IMR-90 (cell line): ENCODE data around the gene OR52B2. TPM values are rescaled to one million over a fixed set of nuclear protein-coding genes. Genes with fewer than 3 reads are reported as not detected.

Source experiments
- ATAC-seq: fragments of 200-7000 bp; cut with Tn5 transposase; 2 replicates; pipeline ENCODE4 v1.9.1; 2020; ENCODE audit warnings: low read depth, mild to moderate bottlenecking, moderate library complexity
- BruUV-seq: library from RNA; stranded (reverse); fragments of 400-500 nt; replicated peaks from 2 replicates; lab custom pipeline; 2021; lab: Mats Ljungman, UMichigan
- CTCF ChIA-PET: fragments of 300-600 bp; formaldehyde crosslinking; extraction: SDS; loops from one replicate; lab custom pipeline; 2021; ENCODE audit warnings: antibody characterized with exemption; lab: Yijun Ruan, JAX
- POLR2A ChIA-PET: fragments of 300-600 bp; sonication (Branson Sonifier 250); formaldehyde crosslinking; loops from one replicate; lab custom pipeline; 2022; ENCODE audit warnings: antibody characterized with exemption; ENCODE audit not compliant: unreplicated experiment; lab: Charles Lee
- DNase-seq: peaks from one replicate; pipeline ENCODE4 v3.0.0; 2013
- H2AFZ ChIP-seq: replicated peaks from 2 replicates; pipeline ENCODE3; 2013; ENCODE audit warnings: low read length, mild to moderate bottlenecking; ENCODE audit not compliant: poor library complexity
- H2AK5ac ChIP-seq: 2 replicates; pipeline ENCODE4 v1.6.1; 2013; ENCODE audit warnings: low read depth, low read length, inconsistent platforms
- H2AK9ac ChIP-seq: replicated peaks from 2 replicates; pipeline ENCODE3; 2013; ENCODE audit warnings: mild to moderate bottlenecking, low read depth, low read length, moderate library complexity; ENCODE audit not compliant: poor library complexity
- H2BK120ac ChIP-seq: 2 replicates; pipeline ENCODE4 v1.6.1; 2013; ENCODE audit warnings: low read depth, low read length, inconsistent platforms
- H2BK15ac ChIP-seq: 3 replicates; pipeline ENCODE4 v1.6.1; 2013; ENCODE audit warnings: low read depth, low read length, inconsistent platforms
- H2BK20ac ChIP-seq: 2 replicates; pipeline ENCODE4 v1.6.1; 2013; ENCODE audit warnings: low read depth, mild to moderate bottlenecking, inconsistent platforms, low read length, moderate library complexity
- H2BK5ac ChIP-seq: 2 replicates; pipeline ENCODE4 v1.6.1; 2013; ENCODE audit warnings: mild to moderate bottlenecking, low read depth, low read length, inconsistent platforms; ENCODE audit not compliant: poor library complexity, severe bottlenecking
- H3K14ac ChIP-seq: replicated peaks from 2 replicates; pipeline ENCODE4 v1.6.1; 2013; ENCODE audit warnings: low read depth, low read length, inconsistent platforms
- H3K18ac ChIP-seq: 2 replicates; pipeline ENCODE4 v1.6.1; 2013; ENCODE audit warnings: low read depth, low read length, control low read depth
- H3K23ac ChIP-seq: 2 replicates; pipeline ENCODE4 v1.6.1; 2013; ENCODE audit warnings: low read depth, low read length, inconsistent platforms
- H3K27ac ChIP-seq: 2 replicates; pipeline ENCODE4 v1.5.1; 2013; ENCODE audit warnings: mild to moderate bottlenecking, control low read depth, low read length; ENCODE audit not compliant: insufficient read depth
- H3K27me3 ChIP-seq: 2 replicates; pipeline ENCODE4 v1.6.1; 2013; ENCODE audit warnings: low read length; ENCODE audit not compliant: control insufficient read depth, insufficient read depth
- H3K36me3 ChIP-seq: 2 replicates; pipeline ENCODE4 v1.6.1; 2013; ENCODE audit warnings: low read length, mixed read lengths; ENCODE audit not compliant: control insufficient read depth, insufficient read depth
- H3K4ac ChIP-seq: 2 replicates; pipeline ENCODE4 v1.6.1; 2013; ENCODE audit warnings: low read depth, low read length, inconsistent platforms
- H3K4me1 ChIP-seq: 2 replicates; pipeline ENCODE4 v1.6.1; 2013; ENCODE audit warnings: low read length, mixed read lengths; ENCODE audit not compliant: control insufficient read depth, insufficient read depth
- H3K4me2 ChIP-seq: 2 replicates; pipeline ENCODE4 v1.6.1; 2013; ENCODE audit warnings: low read depth, mild to moderate bottlenecking, control low read depth, low read length, moderate library complexity
- H3K4me3 ChIP-seq: 2 replicates; pipeline ENCODE4 v1.5.1; 2013; ENCODE audit warnings: low read depth, mild to moderate bottlenecking, control low read depth, low read length, moderate library complexity; ENCODE audit not compliant: insufficient read depth
- H3K56ac ChIP-seq: 2 replicates; pipeline ENCODE4 v1.6.1; 2013; ENCODE audit warnings: low read length, inconsistent platforms; ENCODE audit not compliant: insufficient read depth; ENCODE audit errors: extremely low read depth
- H3K79me1 ChIP-seq, 2 experiments: 2 replicates each; pipeline ENCODE4 v1.6.1; 2013; ENCODE audit warnings: low read length in 2 of 2, inconsistent platforms in 1 of 2, low read depth in 1 of 2
- H3K9ac ChIP-seq: 2 replicates; pipeline ENCODE4 v1.6.1; 2013; ENCODE audit warnings: low read depth, low read length, control low read depth
- H3K9me1 ChIP-seq: 2 replicates; pipeline ENCODE4 v1.6.1; 2013; ENCODE audit warnings: low read length, inconsistent platforms; ENCODE audit not compliant: insufficient read depth
- H3K9me3 ChIP-seq: 2 replicates; pipeline ENCODE4 v1.6.1; 2013; ENCODE audit warnings: low read length; ENCODE audit not compliant: control insufficient read depth, insufficient read depth
- H4K20me1 ChIP-seq: 2 replicates; pipeline ENCODE4 v1.6.1; 2013; ENCODE audit warnings: low read length, inconsistent platforms; ENCODE audit not compliant: insufficient read depth
- H4K5ac ChIP-seq: 2 replicates; pipeline ENCODE4 v1.6.1; 2013; ENCODE audit warnings: mild to moderate bottlenecking, low read depth, low read length, control low read depth
- H4K8ac ChIP-seq, 2 experiments: 2 replicates each; pipeline ENCODE4 v1.6.1; 2013; ENCODE audit warnings: low read depth in 2 of 2, low read length in 2 of 2, control low read depth in 1 of 2, inconsistent platforms in 1 of 2
- H4K91ac ChIP-seq: 2 replicates; pipeline ENCODE4 v1.6.1; 2013; ENCODE audit warnings: low read depth, low read length, inconsistent platforms; ENCODE audit not compliant: insufficient read depth
- BHLHE40 ChIP-seq: fragments of 150-350 bp; IDR thresholded peaks from 2 replicates; pipeline ENCODE4 v1.6.1; 2016; ENCODE audit warnings: mild to moderate bottlenecking, low read depth, low read length
- CEBPB ChIP-seq: IDR thresholded peaks from 2 replicates; pipeline ENCODE4 v1.6.1; 2012; ENCODE audit warnings: low read depth, low read length, improper control_type of control experiment
- CHD1 ChIP-seq: IDR thresholded peaks from 2 replicates; pipeline ENCODE4 v1.6.1; 2012; ENCODE audit warnings: low read depth, low read length, improper control_type of control experiment
- FOS ChIP-seq: fragments of 150-350 bp; IDR thresholded peaks from 2 replicates; pipeline ENCODE4 v1.6.1; 2016; ENCODE audit warnings: low read depth, low read length
- MAFK ChIP-seq: IDR thresholded peaks from 2 replicates; pipeline ENCODE4 v1.6.1; 2012; ENCODE audit warnings: low read depth, low read length, improper control_type of control experiment
- MAZ ChIP-seq: IDR thresholded peaks from 2 replicates; pipeline ENCODE4 v1.6.1; 2012; ENCODE audit warnings: low read depth, mild to moderate bottlenecking, low read length, improper control_type of control experiment, moderate library complexity, borderline replicate concordance
- MXI1 ChIP-seq: IDR thresholded peaks from 2 replicates; pipeline ENCODE4 v1.6.1; 2012; ENCODE audit warnings: low read depth, mild to moderate bottlenecking, low read length, moderate library complexity, borderline replicate concordance
- NFE2L2 ChIP-seq: fragments of 150-350 bp; IDR thresholded peaks from 2 replicates; pipeline ENCODE4 v1.6.1; 2016; ENCODE audit warnings: low read depth, mild to moderate bottlenecking, low read length
- POLR2A ChIP-seq: IDR thresholded peaks from 2 replicates; pipeline ENCODE4 v1.6.1; 2012; ENCODE audit warnings: mild to moderate bottlenecking, low read depth, low read length
- RAD21 ChIP-seq: IDR thresholded peaks from 2 replicates; pipeline ENCODE4 v1.6.1; 2012; ENCODE audit warnings: low read length, improper control_type of control experiment
- RCOR1 ChIP-seq: IDR thresholded peaks from 2 replicates; pipeline ENCODE4 v1.6.1; 2012; ENCODE audit warnings: mild to moderate bottlenecking, low read length, improper control_type of control experiment; ENCODE audit not compliant: insufficient replicate concordance
- RFX5 ChIP-seq: IDR thresholded peaks from 2 replicates; pipeline ENCODE4 v1.8.0; 2012; ENCODE audit warnings: low read depth, mild to moderate bottlenecking, low read length, moderate library complexity
- SMC3 ChIP-seq: fragments of 150-350 bp; IDR thresholded peaks from 2 replicates; pipeline ENCODE4 v1.6.1; 2016; ENCODE audit warnings: low read depth, mild to moderate bottlenecking, antibody characterized with exemption, low read length, moderate library complexity
- WGBS, 2 experiments: methylation state at CpG; one replicate each; pipeline versions ENCODE4 v1.1.5 to v1.1.7; 2013; ENCODE audit warnings: missing lambda C conversion rate in 2 of 2; ENCODE audit not compliant: insufficient read length in 1 of 2; ENCODE audit errors: extremely low coverage in 2 of 2; 5-methylcytosine and 5-hydroxymethylcytosine counted together
- dilution Hi-C: fragments of 300-500 bp; cut with HindIII; formaldehyde crosslinking; loops from one replicate; pipeline ENCODE4 v1.14.3; 2018; ENCODE audit warnings: low sequenced_read_pairs; ENCODE audit not compliant: unreplicated experiment
- in situ Hi-C: fragments of 300-500 bp; cut with MboI; formaldehyde crosslinking; loops from 3 replicates; pipeline ENCODE4 v1.14.3; 2019; ENCODE audit warnings: low sequenced_read_pairs, inconsistent platforms, mixed read lengths
- intact Hi-C: fragments of 100-400 bp; cut with micrococcal nuclease; formaldehyde crosslinking; loops from 2 replicates; pipeline ENCODE4 v1.10.0; 2022
- polyA plus RNA-seq, 3 experiments: library from polyadenylated mRNA; depleted of rRNA; stranded (reverse); fragments of >200 nt; gene quantifications; 2 replicates each; pipeline ENCODE4 v1.2.3, GENCODE V29; 2012; ENCODE audit warnings: low replicate concordance in 1 of 3
- total RNA-seq: library from RNA; depleted of rRNA; stranded (reverse); fragments of >200 nt; gene quantifications from 2 replicates; pipeline ENCODE4 v1.2.3, GENCODE V29; 2012
- TF ChIP-seq, protein P1 (sequence below): fragments of 150-350 bp; IDR thresholded peaks from 2 replicates; pipeline ENCODE4 v1.6.1; 2016; ENCODE audit warnings: low read depth, mild to moderate bottlenecking, low read length, moderate library complexity, borderline replicate concordance
- TF ChIP-seq, protein P2 (sequence below): conservative IDR thresholded peaks from 2 replicates; pipeline ENCODE4 v1.5.1; 2012; ENCODE audit warnings: mild to moderate bottlenecking, low read depth, low read length, improper control_type of control experiment
- TF ChIP-seq, protein P3 (sequence below): fragments of 150-350 bp; IDR thresholded peaks from 2 replicates; pipeline ENCODE4 v1.6.1; 2017; ENCODE audit warnings: mild to moderate bottlenecking, antibody characterized with exemption, low read length, low read depth

OR52B2 gene
- total and polyA plus RNA-seq, 2 of the 4 experiments (the other 2 are of a cell fraction): not detected

DNA sequence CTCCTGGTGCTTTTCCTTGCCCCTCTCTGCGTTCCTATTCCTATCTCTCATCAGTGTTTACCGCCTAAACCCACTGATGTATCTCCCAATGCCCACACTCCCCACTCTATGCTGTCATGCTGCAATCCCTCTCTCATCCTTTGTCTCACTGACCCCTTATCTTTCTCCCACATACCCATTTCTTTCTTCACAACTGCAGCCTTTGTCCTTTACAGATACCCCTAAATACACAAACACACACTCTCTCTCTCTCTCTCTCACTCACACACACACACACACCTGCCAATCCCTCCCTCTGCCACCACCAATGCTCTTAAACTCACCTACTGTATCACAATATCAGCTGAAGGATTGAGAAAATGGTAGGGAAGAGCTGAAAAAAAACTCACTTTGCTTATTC lies 5.3 kb upstream of the OR52B2 start:
- H3K56ac ChIP-seq: no peak overlapping the region
- H3K18ac ChIP-seq: no peak overlapping the region
- no peak overlapping the region for H2BK20ac ChIP-seq
- H2AK9ac ChIP-seq: no peak overlapping the region
- WGBS, 2 experiments: 15% methylated on average over 2 of the region's 2 CpGs; no CpG with 5 or more reads in 1 of the 2 experiments
- ATAC-seq (no peak), DNase-seq (no peak)
- H2BK120ac ChIP-seq: no peak overlapping the region
- intact Hi-C loops (no loop called here), in situ Hi-C loops (no loop called here), dilution Hi-C loops (no loop called here)
- H3K79me1 ChIP-seq: no peaks in the 10 kb centered on the region
- H3K14ac ChIP-seq: no peak overlapping the region
- H3K4ac ChIP-seq: no peak overlapping the region
- H3K36me3 ChIP-seq: no peaks in the 10 kb centered on the region
- H3K27me3 ChIP-seq: no peaks in the 10 kb centered on the region
- H2AK5ac ChIP-seq: no peak overlapping the region
- no peak for TF ChIP-seq FOS
- TF ChIP-seq MAZ: no peak
- no peak for TF ChIP-seq CEBPB
- TF ChIP-seq, protein P1, sequence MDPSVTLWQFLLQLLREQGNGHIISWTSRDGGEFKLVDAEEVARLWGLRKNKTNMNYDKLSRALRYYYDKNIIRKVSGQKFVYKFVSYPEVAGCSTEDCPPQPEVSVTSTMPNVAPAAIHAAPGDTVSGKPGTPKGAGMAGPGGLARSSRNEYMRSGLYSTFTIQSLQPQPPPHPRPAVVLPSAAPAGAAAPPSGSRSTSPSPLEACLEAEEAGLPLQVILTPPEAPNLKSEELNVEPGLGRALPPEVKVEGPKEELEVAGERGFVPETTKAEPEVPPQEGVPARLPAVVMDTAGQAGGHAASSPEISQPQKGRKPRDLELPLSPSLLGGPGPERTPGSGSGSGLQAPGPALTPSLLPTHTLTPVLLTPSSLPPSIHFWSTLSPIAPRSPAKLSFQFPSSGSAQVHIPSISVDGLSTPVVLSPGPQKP: no peak
- no peak for TF ChIP-seq MXI1
- TF ChIP-seq MAFK: no peak
- no peak for TF ChIP-seq SMC3
- TF ChIP-seq, protein P2, sequence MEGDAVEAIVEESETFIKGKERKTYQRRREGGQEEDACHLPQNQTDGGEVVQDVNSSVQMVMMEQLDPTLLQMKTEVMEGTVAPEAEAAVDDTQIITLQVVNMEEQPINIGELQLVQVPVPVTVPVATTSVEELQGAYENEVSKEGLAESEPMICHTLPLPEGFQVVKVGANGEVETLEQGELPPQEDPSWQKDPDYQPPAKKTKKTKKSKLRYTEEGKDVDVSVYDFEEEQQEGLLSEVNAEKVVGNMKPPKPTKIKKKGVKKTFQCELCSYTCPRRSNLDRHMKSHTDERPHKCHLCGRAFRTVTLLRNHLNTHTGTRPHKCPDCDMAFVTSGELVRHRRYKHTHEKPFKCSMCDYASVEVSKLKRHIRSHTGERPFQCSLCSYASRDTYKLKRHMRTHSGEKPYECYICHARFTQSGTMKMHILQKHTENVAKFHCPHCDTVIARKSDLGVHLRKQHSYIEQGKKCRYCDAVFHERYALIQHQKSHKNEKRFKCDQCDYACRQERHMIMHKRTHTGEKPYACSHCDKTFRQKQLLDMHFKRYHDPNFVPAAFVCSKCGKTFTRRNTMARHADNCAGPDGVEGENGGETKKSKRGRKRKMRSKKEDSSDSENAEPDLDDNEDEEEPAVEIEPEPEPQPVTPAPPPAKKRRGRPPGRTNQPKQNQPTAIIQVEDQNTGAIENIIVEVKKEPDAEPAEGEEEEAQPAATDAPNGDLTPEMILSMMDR: no peak
- TF ChIP-seq, protein P3, sequence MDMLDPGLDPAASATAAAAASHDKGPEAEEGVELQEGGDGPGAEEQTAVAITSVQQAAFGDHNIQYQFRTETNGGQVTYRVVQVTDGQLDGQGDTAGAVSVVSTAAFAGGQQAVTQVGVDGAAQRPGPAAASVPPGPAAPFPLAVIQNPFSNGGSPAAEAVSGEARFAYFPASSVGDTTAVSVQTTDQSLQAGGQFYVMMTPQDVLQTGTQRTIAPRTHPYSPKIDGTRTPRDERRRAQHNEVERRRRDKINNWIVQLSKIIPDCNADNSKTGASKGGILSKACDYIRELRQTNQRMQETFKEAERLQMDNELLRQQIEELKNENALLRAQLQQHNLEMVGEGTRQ: no peak
- TF ChIP-seq RCOR1: no peak
- no peak for TF ChIP-seq RFX5
- TF ChIP-seq BHLHE40: no peak
- no peak for TF ChIP-seq POLR2A
- TF ChIP-seq RAD21: no peak
- TF ChIP-seq CHD1: no peak
- no peak for TF ChIP-seq NFE2L2
- no peak overlapping the region for H2BK5ac ChIP-seq
- H3K9ac ChIP-seq: no peak overlapping the region
- H3K23ac ChIP-seq: no peak overlapping the region
- no peak overlapping the region for H4K91ac ChIP-seq
- POLR2A ChIA-PET: no interaction called here
- no peak overlapping the region for H3K27ac ChIP-seq
- H2AFZ ChIP-seq: no peak overlapping the region
- no TSS peak for BruUV-seq
- H4K8ac ChIP-seq: no peak overlapping the region
- no peaks in the 10 kb centered on the region for H3K4me1 ChIP-seq
- H3K4me2 ChIP-seq: no peak overlapping the region
- no peak overlapping the region for H4K5ac ChIP-seq
- H3K9me3 ChIP-seq: no peaks in the 10 kb centered on the region
- CTCF ChIA-PET: interaction anchor here (0.7 kb wide), 1 partner anchor 135 kb away, joined by 3 read pairs; no protein-coding TSS in a partner anchor
- no peaks in the 10 kb centered on the region for H3K9me1 ChIP-seq
- H2BK15ac ChIP-seq: no peak overlapping the region
- no peak overlapping the region for H3K4me3 ChIP-seq
- no peaks in the 10 kb centered on the region for H4K20me1 ChIP-seq
